K562 (cell line): ENCODE data around the gene CCDC172. TPM values are rescaled to one million over a fixed set of nuclear protein-coding genes. Genes with fewer than 3 reads are reported as not detected.

Experiments used
- ATAC-seq: fragments of 200-7000 bp; cut with Tn5 transposase; 3 replicates; pipeline ENCODE4 v1.9.1; 2020; ENCODE audit warnings: moderate library complexity
- BruUV-seq: library from RNA; stranded (reverse); fragments of 400-500 nt; replicated peaks from 2 replicates; lab custom pipeline; 2021; lab: Mats Ljungman, UMichigan
- CTCF ChIA-PET: fragments of 300-600 bp; formaldehyde crosslinking; extraction: SDS; loops from one replicate; lab custom pipeline; 2021; ENCODE audit warnings: low intra/inter-chr PET ratio; lab: Yijun Ruan, JAX
- POLR2A ChIA-PET: fragments of 300-600, 350-650 bp; sonication (Branson Sonifier 250); formaldehyde crosslinking; extraction: SDS; loops from one replicate; lab custom pipeline; 2021; ENCODE audit warnings: antibody characterized with exemption, inconsistent platforms; lab: Yijun Ruan, JAX
- DNase-seq, 4 experiments: peaks; one replicate each; pipeline versions ENCODE4 v3.0.0 to v3.0.0-alpha.2; 2011 to 2018; ENCODE audit warnings: low spot score in 3 of 4, mixed read lengths in 3 of 4; ENCODE audit errors: extremely low read depth in 1 of 4
- FAIRE-seq: peaks from 2 replicates; lab custom pipeline; 2011; peaks lifted over from hg19 to GRCh38; lab: Jason Lieb, UNC
- H2AFZ ChIP-seq: 2 replicates; pipeline ENCODE4 v1.6.0; 2011; ENCODE audit warnings: low read depth, low read length, control low read depth, inconsistent platforms
- H3K27ac ChIP-seq: fragments of 200-600 bp; 3 replicates; pipeline ENCODE4 v1.8.0; 2011; ENCODE audit warnings: low read depth, mild to moderate bottlenecking, control low read depth, inconsistent platforms, low read length, moderate library complexity, mixed read lengths; ENCODE audit errors: extremely low read depth
- H3K27me3 ChIP-seq, 2 experiments: fragments of 300-600 bp in 1 of 2; 2 replicates in 1 of 2; 3 replicates in 1 of 2; pipeline versions ENCODE4 v1.6.0 to v1.8.0; 2011; ENCODE audit warnings: inconsistent platforms in 2 of 2, low read length in 2 of 2, mild to moderate bottlenecking in 1 of 2, mixed read lengths in 1 of 2, moderate library complexity in 1 of 2; ENCODE audit not compliant: control insufficient read depth in 2 of 2, insufficient read depth in 2 of 2
- H3K36me3 ChIP-seq: fragments of 300-600 bp; 3 replicates; pipeline ENCODE4 v1.8.0; 2011; ENCODE audit warnings: mild to moderate bottlenecking, low read length, inconsistent platforms; ENCODE audit not compliant: control insufficient read depth, insufficient read depth
- H3K4me1 ChIP-seq, 2 experiments: fragments of 200-600 bp in 1 of 2; replicated peaks in 1 of 2; 2 replicates in 1 of 2; 3 replicates in 1 of 2; pipeline versions ENCODE4 v1.5.1 to v1.8.0; 2011; ENCODE audit warnings: inconsistent platforms in 2 of 2, low read length in 2 of 2, mild to moderate bottlenecking in 1 of 2, mixed read lengths in 1 of 2, moderate library complexity in 1 of 2; ENCODE audit not compliant: control insufficient read depth in 2 of 2, insufficient read depth in 2 of 2
- H3K4me2 ChIP-seq: 2 replicates; pipeline ENCODE4 v1.6.1; 2011; ENCODE audit warnings: low read length, control low read depth, inconsistent platforms, mixed read lengths; ENCODE audit not compliant: insufficient read depth
- H3K4me3 ChIP-seq: fragments of 200-600 bp; sonication (generic), shearing (Covaris generic); 2 replicates; pipeline ENCODE4 v1.5.1; 2016; ENCODE audit warnings: control low read depth, inconsistent platforms
- H3K79me2 ChIP-seq: fragments of 200-600 bp; 3 replicates; pipeline ENCODE4 v1.8.0; 2011; ENCODE audit warnings: low read length, inconsistent platforms; ENCODE audit not compliant: control insufficient read depth, insufficient read depth
- H3K9ac ChIP-seq, 2 experiments: 2 replicates each; pipeline versions ENCODE4 v1.6.0 to v1.6.1; 2011; ENCODE audit warnings: low read depth in 2 of 2, low read length in 2 of 2, control low read depth in 1 of 2, inconsistent platforms in 1 of 2, mild to moderate bottlenecking in 1 of 2, mixed read lengths in 1 of 2; ENCODE audit not compliant: insufficient read depth in 1 of 2
- H3K9me1 ChIP-seq: one replicate; pipeline ENCODE4 v1.6.0; 2011; ENCODE audit warnings: inconsistent platforms, mild to moderate bottlenecking, low read length, moderate library complexity; ENCODE audit not compliant: control insufficient read depth, insufficient read depth
- H3K9me3 ChIP-seq: replicated peaks from 2 replicates; pipeline ENCODE4 v1.5.1; 2011; ENCODE audit warnings: low read depth, low read length, inconsistent platforms; ENCODE audit not compliant: control insufficient read depth, insufficient read depth
- H4K20me1 ChIP-seq: replicated peaks from 2 replicates; pipeline ENCODE4 v1.6.1; 2011; ENCODE audit warnings: low read length, inconsistent platforms, mixed read lengths; ENCODE audit not compliant: control insufficient read depth, insufficient read depth
- ARNT ChIP-seq, 2 experiments: fragments of 450-650 bp; IDR thresholded peaks; 2 replicates each; pipeline ENCODE4 v1.6.1; 2016; ENCODE audit warnings: mild to moderate bottlenecking in 1 of 2
- NFE2L1 ChIP-seq: fragments of 450-650 bp; IDR thresholded peaks from 2 replicates; pipeline ENCODE4 v1.6.1; 2016; ENCODE audit warnings: missing genetic modification characterization, low read depth, mild to moderate bottlenecking, missing compliant biosample characterization, moderate library complexity, borderline replicate concordance
- ZBED1 ChIP-seq: IDR thresholded peaks from 2 replicates; pipeline ENCODE4 v1.6.1; 2014
- ZNF224 ChIP-seq: sonication (generic); formaldehyde crosslinking; IDR thresholded peaks from 2 replicates; pipeline ENCODE4 v1.8.0; 2022; ENCODE audit warnings: mild to moderate bottlenecking, missing genetic modification reagents
- ZNF584 ChIP-seq: fragments of 200-800 bp; sonication (Bioruptor generic); IDR thresholded peaks from 2 replicates; pipeline ENCODE4 v1.6.1; 2016; ENCODE audit warnings: low read depth, mild to moderate bottlenecking, missing genetic modification characterization, missing compliant biosample characterization
- ZNF717 ChIP-seq: fragments of 250-450 bp; sonication (Bioruptor Pico); IDR thresholded peaks from 2 replicates; pipeline ENCODE4 v1.5.0; 2021
- WGBS: fragments of 100-300 bp; shearing (Covaris generic); methylation state at CpG from one replicate; pipeline ENCODE4 v1.1.6; 2016; ENCODE audit warnings: low coverage, mixed read lengths; ENCODE audit not compliant: insufficient coverage; ENCODE audit errors: missing lambda C conversion rate; 5-methylcytosine and 5-hydroxymethylcytosine counted together
- in situ Hi-C: fragments of 300-500 bp; cut with MboI; formaldehyde crosslinking; loops from 4 replicates; pipeline ENCODE4 v1.15.0; 2018; ENCODE audit warnings: inconsistent platforms, mixed read lengths
- intact Hi-C: fragments of 100-400 bp; cut with micrococcal nuclease; formaldehyde crosslinking; loops from 2 replicates; pipeline ENCODE4 v1.14.2; 2022
- polyA plus RNA-seq, 8 experiments: library from polyadenylated mRNA; depleted of rRNA in 4 of 8; stranded (reverse) in 5 of 8; unstranded in 3 of 8; fragments of >200 nt; fragmentation: Nextera tagmentation in 2 of 8; fragmentation: Illumina TruSeq in 1 of 8; extraction: Ambion mirVana in 2 of 8; extraction: Trizol in 1 of 8; gene quantifications; 2 replicates each; pipeline versions ENCODE4 v1.2.1 to v1.2.3, GENCODE V29; 2011 to 2014; ENCODE audit warnings: inconsistent platforms in 1 of 8, missing spikeins in 1 of 8
- total RNA-seq, 7 experiments: library from RNA; depleted of rRNA in 6 of 7; stranded (reverse); fragments of >200 nt in 6 of 7; fragmentation: Illumina TruSeq in 2 of 7; extraction: Trizol in 2 of 7; gene quantifications; 2 replicates each; pipeline versions ENCODE4 v1.2.1 to v1.2.3, GENCODE V29; 2011 to 2021; ENCODE audit warnings: low replicate concordance in 1 of 7
- TF ChIP-seq, protein P1 (sequence below): fragments of 450-650 bp; formaldehyde crosslinking; IDR thresholded peaks from 2 replicates; pipeline ENCODE4 v1.4.0; 2020; ENCODE audit warnings: mild to moderate bottlenecking, mixed read lengths

The CCDC172 gene
- total and polyA plus RNA-seq, 9 of the 15 experiments (the other 6 are each of a cell fraction or from before 2014, with no cell fraction given), result not detected

- Histone ChIP-seq H4K20me1 (no peaks in the 10 kb centered on the region), H3K9me3 (no peaks in the 10 kb centered on the region), H3K4me3 (no peak overlapping the region), H2AFZ (no peak overlapping the region), H3K79me2 (no peaks in the 10 kb centered on the region), H3K27me3 (no peaks in the 10 kb centered on the region), H3K9ac (no peak overlapping the region), H3K36me3 (no peaks in the 10 kb centered on the region), H3K4me1 (no peaks in the 10 kb centered on the region), H3K9me1 (no peaks in the 10 kb centered on the region), H3K27ac (no peak overlapping the region), H3K4me2 (no peak overlapping the region)
- POLR2A ChIA-PET, result no interaction called here
- no peak for DNase-seq
- CTCF ChIA-PET, result no interaction called here
- FAIRE-seq, result no peak
- in situ Hi-C loops (no loop called here), intact Hi-C loops (no loop called here)
- ATAC-seq, result no peak
- no peak for TF ChIP-seq ARNT (IDR thresholded peaks at IDR 0.05)
- peak; percentile 17; the same call in 1 of the 2 replicates for TF ChIP-seq NFE2L1 (tag)
- no TSS peak for BruUV-seq
Measured at GRCh38 chr10:116292493-116292892, 31.8 kb upstream of the CCDC172 start.

DNA sequence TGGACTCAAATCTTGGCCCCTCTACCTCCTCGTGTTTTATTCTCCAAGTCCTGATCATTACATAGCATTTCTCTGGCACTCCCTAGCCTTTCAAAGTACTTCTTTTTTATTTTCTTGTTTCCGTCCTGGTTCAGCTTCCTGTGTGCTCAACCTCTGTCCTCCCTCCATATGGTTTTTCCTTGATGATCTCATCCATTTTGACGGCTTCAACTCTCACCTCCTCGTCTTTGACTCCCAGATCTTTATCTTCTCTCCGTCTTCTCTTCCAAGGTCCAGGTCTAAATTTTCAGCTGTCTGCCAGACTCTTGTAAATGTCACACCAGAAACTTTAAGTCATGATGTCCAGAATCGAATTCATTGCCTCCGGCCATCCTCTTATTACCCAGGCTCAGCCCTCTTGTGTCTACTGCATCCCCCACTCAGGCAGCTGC is 27.9 kb upstream of the CCDC172 start:
- 0% methylated on average over 6 of the region's 7 CpGs for WGBS
- no peaks in the 10 kb centered on the region for H3K27me3 ChIP-seq
- intact Hi-C loops, result no loop called here
- no peak overlapping the region for H2AFZ ChIP-seq
- ChIA-PET CTCF (no interaction called here), POLR2A (no interaction called here)
- in situ Hi-C loops, result no loop called here
- H3K4me3 ChIP-seq, result no peak overlapping the region
- no peak overlapping the region for H3K9ac ChIP-seq
- no peaks in the 10 kb centered on the region for H3K9me1 ChIP-seq
- BruUV-seq, result no TSS peak
- FAIRE-seq (no peak), ATAC-seq (no peak), DNase-seq (no peak)
- no peak overlapping the region for H3K27ac ChIP-seq
- H3K4me2 ChIP-seq, result no peak overlapping the region
- no peaks in the 10 kb centered on the region for H3K9me3 ChIP-seq
- H4K20me1 ChIP-seq, result no peaks in the 10 kb centered on the region
- no peaks in the 10 kb centered on the region for H3K79me2 ChIP-seq
- H3K4me1 ChIP-seq, result no peaks in the 10 kb centered on the region
- no peaks in the 10 kb centered on the region for H3K36me3 ChIP-seq
- TF ChIP-seq, protein P1, sequence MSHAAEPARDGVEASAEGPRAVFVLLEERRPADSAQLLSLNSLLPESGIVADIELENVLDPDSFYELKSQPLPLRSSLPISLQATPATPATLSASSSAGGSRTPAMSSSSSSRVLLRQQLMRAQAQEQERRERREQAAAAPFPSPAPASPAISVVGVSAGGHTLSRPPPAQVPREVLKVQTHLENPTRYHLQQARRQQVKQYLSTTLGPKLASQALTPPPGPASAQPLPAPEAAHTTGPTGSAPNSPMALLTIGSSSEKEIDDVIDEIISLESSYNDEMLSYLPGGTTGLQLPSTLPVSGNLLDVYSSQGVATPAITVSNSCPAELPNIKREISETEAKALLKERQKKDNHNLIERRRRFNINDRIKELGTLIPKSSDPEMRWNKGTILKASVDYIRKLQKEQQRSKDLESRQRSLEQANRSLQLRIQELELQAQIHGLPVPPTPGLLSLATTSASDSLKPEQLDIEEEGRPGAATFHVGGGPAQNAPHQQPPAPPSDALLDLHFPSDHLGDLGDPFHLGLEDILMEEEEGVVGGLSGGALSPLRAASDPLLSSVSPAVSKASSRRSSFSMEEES (CRISPR knock-in tag), result no peak
- no peak for TF ChIP-seq ZNF717
- no peak for TF ChIP-seq ZBED1
- no peak for TF ChIP-seq ZNF584 (CRISPR knock-in tag)
- TF ChIP-seq ZNF224 (CRISPR knock-in tag), result no peak
